Mammary epithelial cell (primary cell): ENCODE results near the gene KSR1.

Experiments
- CTCF ChIP-seq, 2 donors: IDR thresholded peaks in 1 of 2; conservative IDR thresholded peaks in 1 of 2; 2 replicates each; pipeline ENCODE4 v1.5.1; 2011 to 2012; ENCODE audit warnings: inconsistent platforms in 2 of 2, low read length in 2 of 2, mild to moderate bottlenecking in 2 of 2, control low read depth in 1 of 2, low read depth in 1 of 2; ENCODE audit not compliant: insufficient read depth in 1 of 2; ENCODE audit errors: extremely low read depth in 1 of 2
- EZH2 ChIP-seq: IDR thresholded peaks from 2 replicates; pipeline ENCODE4 v1.6.1; 2012; ENCODE audit warnings: low read length, inconsistent platforms, borderline replicate concordance

- TF ChIP-seq CTCF (conservative IDR thresholded peaks at IDR 0.05 in 1 of 2, IDR thresholded peaks at IDR 0.05 in 1 of 2; ENCODE audit: extremely low read depth in 1 of 2, insufficient read depth in 1 of 2, low read depth in 1 of 2, low read length in 2 of 2) = no peak
- TF ChIP-seq EZH2 = no peak
These were observed 137.6 kb downstream of the KSR1 start for GRCh38 chr17:27593857-27594255.
